ENCODE data around the gene ZSCAN18. TPM values are rescaled to one million over a fixed set of nuclear protein-coding genes. Genes with fewer than 3 reads are reported as not detected.

The ZSCAN18 gene
- total and polyA plus RNA-seq, 2 donors (not counting 1 experiment from before 2014, with no cell fraction given), result 81.0 to 90.5 TPM

GRCh38 chr19:58047672-58048071 lies 50.4 kb downstream of the ZSCAN18 start:
- Histone ChIP-seq H3K9ac (ENCODE audit: low read length) (no peak overlapping the region), H3K27me3 (replicated peaks in 1 of 4; ENCODE audit: control extremely low read depth in 1 of 4, control insufficient read depth in 3 of 4, insufficient read depth in 4 of 4, low read length in 3 of 4) (peaks cover 0 to 5% (median 1%) of the 10 kb centered on the region in 4 experiments), H3K4me3 (ENCODE audit: control extremely low read depth in 1 of 5, extremely low read depth in 1 of 5, insufficient read depth in 1 of 5, low read depth in 2 of 5, low read length in 4 of 5) (no peak overlapping the region), H3K4me2 (replicated peaks; ENCODE audit: low read depth, low read length, poor library complexity, severe bottlenecking) (no peak overlapping the region), H3K79me2 (ENCODE audit: control insufficient read depth, insufficient read depth, low read length) (no peaks in the 10 kb centered on the region), H3K27ac (ENCODE audit: low read length in 2 of 2) (no peak overlapping the region), H2AFZ (ENCODE audit: insufficient read depth, low read depth, low read length, poor library complexity, severe bottlenecking) (no peak overlapping the region), H3K36me3 (replicated peaks in 1 of 2; ENCODE audit: control extremely low read depth in 1 of 2, control insufficient read depth in 1 of 2, extremely low read depth in 1 of 2, insufficient read depth in 2 of 2, low read length in 1 of 2) (no peaks in the 10 kb centered on the region), H4K20me1 (ENCODE audit: control insufficient read depth, insufficient read depth, low read length, poor library complexity, severe bottlenecking) (no peaks in the 10 kb centered on the region), H3K9me3 (ENCODE audit: control extremely low read depth in 1 of 3, control insufficient read depth in 2 of 3, insufficient read depth in 1 of 3, low read length in 2 of 3) (peaks cover 1 to 97% (median 4%) of the 10 kb centered on the region in 3 donors), H3K4me1 (ENCODE audit: control insufficient read depth in 2 of 2, insufficient read depth in 2 of 2, low read length in 2 of 2) (no peaks in the 10 kb centered on the region)
- DNase-seq (no peak), ATAC-seq (ENCODE audit: low read depth) (no peak)
- POLR2A ChIA-PET, result no interaction called here
- intact Hi-C loops (cut with micrococcal nuclease), result no loop called here
- Mint-ChIP-seq H3K4me3 (no peak overlapping the region), H3K4me1 (no peaks in the 10 kb centered on the region), H3K9me3 (ENCODE audit: insufficient read depth) (peaks cover 22% of the 10 kb centered on the region), H3K27ac (no peak overlapping the region), H3K27me3 (no peaks in the 10 kb centered on the region)
- WGBS (ENCODE audit: insufficient coverage), result 90% methylated on average over 9 of the region's 12 CpGs
- TF ChIP-seq EZH2 (IDR thresholded peaks at IDR 0.05; ENCODE audit: borderline replicate concordance, insufficient read depth, low read depth, low read length, poor library complexity, severe bottlenecking), result no peak
- TF ChIP-seq CTCF (IDR thresholded peaks at IDR 0.05), result no peak
- CTCF ChIA-PET, result no interaction called here

GRCh38 chr19:58046856-58047255 lies 51.2 kb downstream of the ZSCAN18 start:
- Mint-ChIP-seq H3K4me1 (no peaks in the 10 kb centered on the region), H3K27me3 (no peaks in the 10 kb centered on the region), H3K4me3 (no peak overlapping the region), H3K27ac (no peak overlapping the region), H3K9me3 (ENCODE audit: insufficient read depth) (peaks cover 22% of the 10 kb centered on the region)
- no peaks in the 10 kb centered on the region for H3K79me2 ChIP-seq (ENCODE audit: control insufficient read depth, insufficient read depth, low read length)
- peaks cover 1 to 96% (median 4%) of the 10 kb centered on the region in 3 donors for H3K9me3 ChIP-seq (ENCODE audit: control extremely low read depth in 1 of 3, control insufficient read depth in 2 of 3, insufficient read depth in 1 of 3, low read length in 2 of 3)
- 79% methylated on average over 7 of the region's 7 CpGs for WGBS (ENCODE audit: insufficient coverage)
- intact Hi-C loops (cut with micrococcal nuclease), result no loop called here
- ChIA-PET CTCF (no interaction called here), POLR2A (no interaction called here)
- ATAC-seq (ENCODE audit: low read depth) (no peak), DNase-seq (no peak)
- no peak overlapping the region for H3K4me3 ChIP-seq (ENCODE audit: control extremely low read depth in 1 of 5, extremely low read depth in 1 of 5, insufficient read depth in 1 of 5, low read depth in 2 of 5, low read length in 4 of 5)
- no peak overlapping the region for H2AFZ ChIP-seq (ENCODE audit: insufficient read depth, low read depth, low read length, poor library complexity, severe bottlenecking)
- no peaks in the 10 kb centered on the region for H3K36me3 ChIP-seq (replicated peaks in 1 of 2; ENCODE audit: control extremely low read depth in 1 of 2, control insufficient read depth in 1 of 2, extremely low read depth in 1 of 2, insufficient read depth in 2 of 2, low read length in 1 of 2)
- no peaks in the 10 kb centered on the region for H4K20me1 ChIP-seq (ENCODE audit: control insufficient read depth, insufficient read depth, low read length, poor library complexity, severe bottlenecking)
- H3K4me2 ChIP-seq (replicated peaks; ENCODE audit: low read depth, low read length, poor library complexity, severe bottlenecking), result no peak overlapping the region
- no peak overlapping the region for H3K9ac ChIP-seq (ENCODE audit: low read length)
- H3K27ac ChIP-seq (ENCODE audit: low read length in 2 of 2), result no peak overlapping the region
- peaks cover 0 to 5% (median 1%) of the 10 kb centered on the region in 4 experiments for H3K27me3 ChIP-seq (replicated peaks in 1 of 4; ENCODE audit: control extremely low read depth in 1 of 4, control insufficient read depth in 3 of 4, insufficient read depth in 4 of 4, low read length in 3 of 4)
- TF ChIP-seq CTCF (IDR thresholded peaks at IDR 0.05), result no peak
- no peak for TF ChIP-seq EZH2 (IDR thresholded peaks at IDR 0.05; ENCODE audit: borderline replicate concordance, insufficient read depth, low read depth, low read length, poor library complexity, severe bottlenecking)
- H3K4me1 ChIP-seq (ENCODE audit: control insufficient read depth in 2 of 2, insufficient read depth in 2 of 2, low read length in 2 of 2), result no peaks in the 10 kb centered on the region
